OCI-LY7 (cell line): ENCODE results near the gene PLXNA4.

Experiments
- CTCF ChIP-seq: fragments of 200-600 bp; sonication (generic); conservative IDR thresholded peaks from 2 replicates; pipeline ENCODE4 v1.5.1; 2014; ENCODE audit warnings: mild to moderate bottlenecking, antibody characterized with exemption, low read length, moderate library complexity, mixed read lengths
- EZH2phosphoT487 ChIP-seq: fragments of 200-600 bp; sonication (generic); IDR thresholded peaks from 2 replicates; pipeline ENCODE4 v1.6.1; 2018; ENCODE audit warnings: low read depth, borderline replicate concordance, mild to moderate bottlenecking, mixed run types, antibody characterized with exemption, low read length, moderate library complexity, mixed read lengths

GRCh38 chr7:132419542-132419941 is 156.7 kb downstream of the PLXNA4 start:
- TF ChIP-seq CTCF (no peak), EZH2phosphoT487 (no peak)
